ENCODE measurements around the gene PRKAA1.
"Not testable (repeated sequence)": the region's sequence is repeated elsewhere in the genome, so short reads cannot be mapped to it uniquely, and the experiment has no call there.

DNA sequence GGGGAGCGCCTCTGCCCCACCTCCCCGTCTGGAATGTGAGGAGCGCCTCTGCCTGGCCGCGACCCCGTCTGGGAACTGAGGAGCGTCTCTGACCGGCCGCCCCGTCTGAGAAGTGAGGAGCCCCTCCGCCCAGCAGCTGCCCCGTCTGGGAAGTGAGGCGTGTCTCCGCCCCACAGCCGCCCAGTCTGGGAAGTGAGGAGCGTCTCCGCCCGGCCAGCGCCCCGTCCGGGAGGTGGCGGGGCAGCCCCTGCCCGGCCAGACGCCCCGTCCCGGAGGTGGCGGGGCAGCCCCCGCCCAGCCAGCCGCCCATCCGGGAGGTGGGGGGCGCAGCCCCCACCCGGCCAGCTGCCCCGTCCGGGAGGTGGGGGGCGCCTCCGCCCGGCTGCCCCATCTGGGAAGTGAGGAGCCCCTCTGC lies 75.7 kb downstream of the PRKAA1 start:
- TF ChIP-seq, protein P1, sequence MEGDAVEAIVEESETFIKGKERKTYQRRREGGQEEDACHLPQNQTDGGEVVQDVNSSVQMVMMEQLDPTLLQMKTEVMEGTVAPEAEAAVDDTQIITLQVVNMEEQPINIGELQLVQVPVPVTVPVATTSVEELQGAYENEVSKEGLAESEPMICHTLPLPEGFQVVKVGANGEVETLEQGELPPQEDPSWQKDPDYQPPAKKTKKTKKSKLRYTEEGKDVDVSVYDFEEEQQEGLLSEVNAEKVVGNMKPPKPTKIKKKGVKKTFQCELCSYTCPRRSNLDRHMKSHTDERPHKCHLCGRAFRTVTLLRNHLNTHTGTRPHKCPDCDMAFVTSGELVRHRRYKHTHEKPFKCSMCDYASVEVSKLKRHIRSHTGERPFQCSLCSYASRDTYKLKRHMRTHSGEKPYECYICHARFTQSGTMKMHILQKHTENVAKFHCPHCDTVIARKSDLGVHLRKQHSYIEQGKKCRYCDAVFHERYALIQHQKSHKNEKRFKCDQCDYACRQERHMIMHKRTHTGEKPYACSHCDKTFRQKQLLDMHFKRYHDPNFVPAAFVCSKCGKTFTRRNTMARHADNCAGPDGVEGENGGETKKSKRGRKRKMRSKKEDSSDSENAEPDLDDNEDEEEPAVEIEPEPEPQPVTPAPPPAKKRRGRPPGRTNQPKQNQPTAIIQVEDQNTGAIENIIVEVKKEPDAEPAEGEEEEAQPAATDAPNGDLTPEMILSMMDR (IDR thresholded peaks at IDR 0.05), result not testable (repeated sequence)
- not testable (repeated sequence) for TF ChIP-seq POLR2A, EP300 (IDR thresholded peaks at IDR 0.05)
